Body of pancreas (tissue), 4 donors: ENCODE measurements around the gene SLC16A1. TPM values are rescaled to one million over a fixed set of nuclear protein-coding genes. Genes with fewer than 3 reads are reported as not detected.

Experiments
- ATAC-seq: fragments of 150-250 bp; one replicate; pipeline ENCODE4 v1.9.1; 2016
- DNase-seq, 4 donors: peaks; one replicate each; pipeline ENCODE4 v3.0.0-alpha.2; 2019
- H3K27ac ChIP-seq, 4 donors: fragments of 200-600 bp; sonication (generic); 1 replicate in 3 of 4; 2 replicates in 1 of 4; pipeline versions ENCODE4 v1.5.1 to v1.6.1; 2016 to 2019; ENCODE audit warnings: mild to moderate bottlenecking in 1 of 4, mixed read lengths in 1 of 4, moderate library complexity in 1 of 4
- H3K27me3 ChIP-seq, 2 donors: fragments of 200-600 bp; sonication (generic); one replicate each; pipeline ENCODE4 v1.6.0; 2016; ENCODE audit warnings: mild to moderate bottlenecking in 1 of 2
- H3K36me3 ChIP-seq, 2 donors: fragments of 200-600 bp; sonication (generic); replicated peaks in 1 of 2; 2 replicates each; pipeline ENCODE4 v1.5.1; 2016; ENCODE audit warnings: low read depth in 2 of 2; ENCODE audit not compliant: insufficient read depth in 1 of 2
- H3K4me1 ChIP-seq: fragments of 200-600 bp; sonication (generic); one replicate; pipeline ENCODE4 v1.6.0; 2016
- H3K4me3 ChIP-seq, 2 donors: fragments of 200-600 bp; sonication (generic); 1 replicate in 1 of 2; 2 replicates in 1 of 2; pipeline ENCODE4 v1.5.1; 2016 to 2019
- H3K9me3 ChIP-seq, 3 donors: fragments of 200-600 bp; sonication (generic); 1 replicate in 2 of 3; 2 replicates in 1 of 3; pipeline ENCODE4 v1.5.1; 2016
- CTCF ChIP-seq, 7 experiments: fragments of 450-650 bp in 4 of 7; fragments of 200-600 bp in 3 of 7; sonication (generic) in 3 of 7; IDR thresholded peaks; one replicate each; pipeline ENCODE4 v1.5.1; 2016 to 2019; ENCODE audit warnings: antibody characterized with exemption in 7 of 7
- POLR2A ChIP-seq, 3 donors: fragments of 450-650 bp; IDR thresholded peaks; one replicate each; pipeline ENCODE4 v1.6.1; 2016; ENCODE audit warnings: antibody characterized with exemption in 3 of 3, mild to moderate bottlenecking in 2 of 3
- WGBS, 2 donors: methylation state at CpG; one replicate each; pipeline ENCODE4 v1.1.5; 2017; 5-methylcytosine and 5-hydroxymethylcytosine counted together
- intact Hi-C: fragments of 100-400 bp; cut with DNase I; formaldehyde crosslinking; loops from one replicate; pipeline ENCODE4 v1.15.1; 2023
- total RNA-seq, 2 donors: library from RNA; depleted of rRNA; stranded (reverse); fragments of >200 nt; gene quantifications; one replicate each; pipeline ENCODE4 v1.1.0, GENCODE V29; 2016

Gene SLC16A1
- total RNA-seq, 2 donors from 2014 or later, result 2.9 to 3.3 TPM

- H3K36me3 ChIP-seq, result no peaks in the 10 kb centered on the region
- 100% methylated on average over 1 of the region's 1 CpG for WGBS, 2 donors
- H3K27me3 ChIP-seq, result no peaks in the 10 kb centered on the region
- H3K4me3 ChIP-seq, result no peak overlapping the region
- H3K9me3 ChIP-seq, result no peaks in the 10 kb centered on the region
- H3K4me1 ChIP-seq, result no peaks in the 10 kb centered on the region
- H3K27ac ChIP-seq, result no peak overlapping the region
- DNase-seq (no peak), ATAC-seq (no peak)
- TF ChIP-seq POLR2A (IDR thresholded peaks at IDR 0.05) (no peak), CTCF (IDR thresholded peaks at IDR 0.05) (no peak)
- intact Hi-C loops, result no loop called here
These were observed 83.4 kb downstream of the SLC16A1 start for GRCh38 chr1:112872551-112872962.

- Histone ChIP-seq H3K27ac (no peak overlapping the region), H3K27me3 (no peaks in the 10 kb centered on the region), H3K9me3 (no peaks in the 10 kb centered on the region), H3K36me3 (no peaks in the 10 kb centered on the region), H3K4me3 (no peak overlapping the region), H3K4me1 (no peaks in the 10 kb centered on the region)
- TF ChIP-seq POLR2A (IDR thresholded peaks at IDR 0.05) (no peak), CTCF (IDR thresholded peaks at IDR 0.05) (no peak)
- intact Hi-C loops, result no loop called here
- DNase-seq, result no peak
- ATAC-seq, result no peak
- 81 to 82% methylated on average over 5 of the region's 5 CpGs for WGBS, 2 donors
These were observed 84.9 kb downstream of the SLC16A1 start for GRCh38 chr1:112870887-112871646.

- no peaks in the 10 kb centered on the region for H3K36me3 ChIP-seq
- intact Hi-C loops, result no loop called here
- no peak overlapping the region for H3K27ac ChIP-seq
- no peaks in the 10 kb centered on the region for H3K27me3 ChIP-seq
- H3K4me1 ChIP-seq, result no peaks in the 10 kb centered on the region
- H3K4me3 ChIP-seq, result no peak overlapping the region
- WGBS, 2 donors, result 75 to 84% methylated on average over 4 of the region's 4 CpGs
- ATAC-seq (no peak), DNase-seq (no peak)
- no peak for TF ChIP-seq POLR2A (IDR thresholded peaks at IDR 0.05)
- TF ChIP-seq CTCF (IDR thresholded peaks at IDR 0.05), result no peak
- H3K9me3 ChIP-seq, result no peaks in the 10 kb centered on the region
These were observed 86.1 kb downstream of the SLC16A1 start for GRCh38 chr1:112869895-112870294.

GRCh38 chr1:112868191-112868590, 87.8 kb downstream of the SLC16A1 start:
- H3K36me3 ChIP-seq, result no peaks in the 10 kb centered on the region
- no peaks in the 10 kb centered on the region for H3K4me1 ChIP-seq
- no peak for TF ChIP-seq POLR2A (IDR thresholded peaks at IDR 0.05)
- H3K27me3 ChIP-seq, result no peaks in the 10 kb centered on the region
- 83 to 96% methylated on average over 2 of the region's 2 CpGs for WGBS, 2 donors
- DNase-seq (no peak), ATAC-seq (no peak)
- no peaks in the 10 kb centered on the region for H3K9me3 ChIP-seq
- H3K27ac ChIP-seq, result no peak overlapping the region
- no peak overlapping the region for H3K4me3 ChIP-seq
- intact Hi-C loops, result no loop called here

- no peak overlapping the region for H3K4me3 ChIP-seq
- no peak overlapping the region for H3K27ac ChIP-seq
- H3K9me3 ChIP-seq, result no peaks in the 10 kb centered on the region
- H3K4me1 ChIP-seq, result no peaks in the 10 kb centered on the region
- no peak for DNase-seq
- H3K36me3 ChIP-seq, result no peaks in the 10 kb centered on the region
- 93 to 100% methylated on average over 5 of the region's 5 CpGs for whole genome bisulfite sequencing, 2 donors
- intact Hi-C loops, result no loop called here
- no peaks in the 10 kb centered on the region for H3K27me3 ChIP-seq
- ATAC-seq, result no peak
- TF ChIP-seq POLR2A (IDR thresholded peaks at IDR 0.05) (no peak), CTCF (IDR thresholded peaks at IDR 0.05) (no peak)
These were observed 89.0 kb downstream of the SLC16A1 start for GRCh38 chr1:112866981-112867380.
